Activated CD4-positive, CD25-positive, alpha-beta regulatory T cell treated with anti-CD3 and anti-CD28 coated beads, Interleukin-2, amount 50 U/mL, for 72 hours (primary cell): ENCODE results near the gene TMEM132D.

Experiments
- DNase-seq: peaks from one replicate; pipeline ENCODE4 v3.0.0; 2021

TMEM132D gene

GRCh38 chr12:129871991-129872972 is 31.5 kb downstream of the TMEM132D start:
- DNase-seq = no peak

DNA sequence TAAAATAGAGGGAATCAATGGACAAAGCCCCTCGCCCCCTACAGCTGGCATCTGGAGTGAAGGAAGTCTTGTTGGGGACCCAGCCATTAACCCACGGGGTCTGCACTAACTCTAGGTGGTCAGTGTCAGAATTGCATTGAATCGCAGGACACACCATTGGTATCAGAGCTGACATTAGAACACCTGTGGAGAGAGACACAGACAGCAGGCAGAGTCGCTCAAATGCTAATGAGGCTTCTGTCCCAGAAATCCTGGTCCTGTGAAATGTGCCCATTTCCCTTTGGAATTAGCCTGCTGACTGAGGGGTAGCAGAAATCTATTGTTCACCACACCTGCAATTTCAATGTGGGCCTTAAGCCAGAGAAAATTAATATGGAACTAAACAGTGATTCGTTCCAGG is 33.0 kb downstream of the TMEM132D start:
- no peak for DNase-seq

DNA sequence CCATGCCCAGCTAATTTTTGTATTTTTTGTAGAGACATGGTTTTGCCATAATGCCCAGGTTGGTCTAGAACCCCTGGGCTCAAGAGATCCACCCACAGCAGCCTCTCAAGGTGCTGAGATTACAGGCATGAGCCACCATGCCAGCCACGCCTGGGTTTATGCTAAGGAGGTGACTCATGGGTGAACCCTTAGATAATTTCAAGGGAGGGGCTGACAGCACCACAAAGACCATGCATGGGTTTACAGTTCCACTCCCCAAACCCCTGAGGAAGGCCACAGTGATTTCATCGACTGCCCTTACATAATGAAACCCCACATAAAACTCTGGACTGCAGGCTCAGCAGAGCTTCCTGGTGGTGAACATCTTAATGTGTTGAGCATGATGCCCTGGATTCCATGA is 33.7 kb downstream of the TMEM132D start:
- DNase-seq = no peak

DNA sequence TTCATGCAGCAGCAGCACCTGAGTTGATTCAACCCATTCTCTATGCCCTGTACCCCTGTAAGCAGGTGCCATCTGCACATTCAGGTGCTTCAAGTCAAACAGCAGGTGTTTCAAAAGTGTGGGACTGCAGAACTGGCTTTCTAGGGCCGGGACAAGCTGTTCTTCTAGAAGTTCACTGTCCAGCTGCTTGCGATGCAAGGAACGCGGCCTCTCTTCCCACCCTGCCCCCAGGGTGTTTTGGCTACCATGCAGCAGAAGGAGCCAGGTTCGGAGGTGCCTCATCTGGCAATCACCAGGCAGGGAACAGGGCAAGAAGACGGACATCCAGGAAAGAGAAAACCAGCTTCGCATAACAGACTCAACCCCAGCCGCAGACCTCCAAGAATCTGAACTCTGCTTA is 35.2 kb downstream of the TMEM132D start:
- no peak for DNase-seq

GRCh38 chr12:129863938-129864337 is 39.9 kb downstream of the TMEM132D start:
- no peak for DNase-seq

- DNase-seq = no peak
Observed at GRCh38 chr12:129862561-129863175, 41.2 kb downstream of the TMEM132D start.

GRCh38 chr12:129861951-129862350 is 41.9 kb downstream of the TMEM132D start:
- no peak for DNase-seq

DNA sequence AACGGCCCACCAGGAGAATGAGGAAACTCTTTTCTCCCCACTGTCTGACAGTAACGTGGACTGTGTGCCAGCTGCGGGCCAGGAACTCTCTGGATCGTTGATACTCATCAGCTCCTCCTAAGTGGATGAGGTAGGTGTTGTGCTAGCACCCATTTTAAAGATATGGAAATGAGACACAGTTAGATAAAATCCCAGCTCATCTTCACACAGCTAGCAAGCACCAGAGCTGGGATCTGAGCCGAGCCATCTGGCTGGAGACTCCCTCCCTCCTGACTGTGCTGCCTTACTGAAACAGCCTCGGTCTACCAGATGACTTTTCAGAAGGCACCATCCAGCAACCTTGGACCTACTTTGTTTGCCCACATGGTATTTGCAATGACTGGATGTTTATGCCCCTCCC is 49.2 kb downstream of the TMEM132D start:
- no peak for DNase-seq

DNA sequence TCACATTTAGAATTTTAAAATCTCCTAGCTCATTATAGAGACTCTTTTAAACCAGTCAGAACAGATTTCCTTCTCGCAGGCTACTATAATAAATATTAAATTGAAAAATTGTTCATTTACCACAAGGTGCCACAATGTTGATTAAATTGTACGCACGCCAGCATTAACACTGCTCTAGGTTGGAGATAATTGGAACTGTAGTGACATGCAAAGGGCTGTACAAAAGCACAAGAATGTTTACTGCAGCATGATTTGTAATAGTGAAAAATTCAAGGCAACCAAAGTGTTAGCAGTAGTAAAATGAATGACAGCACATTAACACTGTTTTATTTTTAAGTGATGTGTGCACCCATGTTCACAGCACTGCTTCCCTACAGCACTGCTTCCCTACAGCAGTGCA is 52.5 kb downstream of the TMEM132D start:
- DNase-seq = no peak

GRCh38 chr12:129848876-129849275 is 54.9 kb downstream of the TMEM132D start:
- DNase-seq = no peak

DNA sequence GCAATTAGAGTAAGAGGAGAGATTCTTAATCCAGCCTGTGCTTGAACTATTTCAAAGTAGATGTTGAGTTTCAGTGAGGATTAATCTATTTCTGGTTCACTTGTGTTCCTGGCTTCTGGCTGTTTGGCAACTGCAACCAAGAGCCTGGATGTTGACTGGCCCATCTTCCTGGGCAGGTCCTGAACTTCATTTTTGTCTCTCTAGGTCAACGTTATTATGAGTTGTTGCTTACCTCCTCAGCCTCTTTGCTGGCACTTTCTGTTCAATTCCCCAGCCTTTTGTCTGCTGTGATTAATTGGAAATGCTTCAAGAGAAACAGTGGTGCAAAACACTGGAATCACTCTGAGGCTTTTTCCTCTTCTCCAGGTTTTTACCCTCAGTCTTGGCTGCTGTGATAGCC is 56.8 kb downstream of the TMEM132D start:
- DNase-seq = no peak

- DNase-seq = no peak
Observed at GRCh38 chr12:129844662-129845220, 59.1 kb downstream of the TMEM132D start.

DNA sequence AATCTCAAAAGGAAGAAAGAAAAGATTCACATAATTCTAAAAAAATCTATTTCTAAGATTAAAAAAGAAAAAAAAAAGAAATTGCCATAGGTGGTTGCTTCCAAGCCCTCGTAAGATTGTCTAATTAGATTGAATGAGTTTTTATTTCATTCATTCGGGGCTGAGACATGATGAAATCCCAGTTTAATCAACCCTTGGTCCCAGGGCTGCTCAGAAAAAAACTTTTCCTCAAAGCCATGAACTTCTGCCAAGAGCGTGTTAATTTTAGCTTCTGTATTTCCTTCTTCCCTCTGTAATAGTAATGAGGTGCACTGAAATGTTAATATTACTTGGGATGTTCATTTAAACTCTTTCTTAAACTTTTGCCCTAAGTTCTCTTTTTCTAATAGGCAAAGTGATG is 62.6 kb downstream of the TMEM132D start:
- no peak for DNase-seq

DNA sequence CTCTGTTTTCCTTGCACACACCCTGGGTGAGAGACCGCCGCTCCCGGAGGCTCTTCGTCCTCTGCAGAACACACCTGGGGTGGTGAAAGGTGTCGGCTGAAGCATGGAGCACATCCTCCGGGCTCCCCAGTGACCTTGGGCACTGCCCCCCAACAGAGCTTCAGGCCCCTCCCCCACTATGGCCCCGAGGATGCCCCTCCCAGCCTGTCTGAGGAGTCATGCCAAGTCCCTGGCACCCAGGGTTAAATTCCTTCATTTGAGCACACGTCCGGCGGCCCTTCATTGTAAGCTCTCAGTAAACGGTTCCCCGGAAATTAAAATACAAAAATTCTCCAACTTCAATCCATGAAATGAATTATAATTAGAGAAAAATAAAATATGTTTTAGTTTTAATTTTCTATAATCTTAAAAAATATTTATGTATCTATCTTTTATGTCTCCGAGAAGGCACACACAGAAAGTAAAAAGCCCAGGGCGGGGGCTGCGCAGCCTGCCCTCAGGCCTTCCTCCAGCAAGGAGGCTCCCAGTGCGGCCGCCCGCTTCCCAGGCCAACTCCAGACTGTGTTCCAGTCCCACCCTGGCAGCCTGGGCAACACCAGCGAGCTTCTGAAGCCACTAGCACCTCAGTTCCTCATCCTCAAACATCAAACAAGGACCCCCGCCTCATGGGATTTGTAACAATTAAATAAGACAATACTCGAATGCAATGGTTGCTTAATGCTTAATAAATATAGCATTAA is 63.5 kb downstream of the TMEM132D start:
- no peak for DNase-seq

DNA sequence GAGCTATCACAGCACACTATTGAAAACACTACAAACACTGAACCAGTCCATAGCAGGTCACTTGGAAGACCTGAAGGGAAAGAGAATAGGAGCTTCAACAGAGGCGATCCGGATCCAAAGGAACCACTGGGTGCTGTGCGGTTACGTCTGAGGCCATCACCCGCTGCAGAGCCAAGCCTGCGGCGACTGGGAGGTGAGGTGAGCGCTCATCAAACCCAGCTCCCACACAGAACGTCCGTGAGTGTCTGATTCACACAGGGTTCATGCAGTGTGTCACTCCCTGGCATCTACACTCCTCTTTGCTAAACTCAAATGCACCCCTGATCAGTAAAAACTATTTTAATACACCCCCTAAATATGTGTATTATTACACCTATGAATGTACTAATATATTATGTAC is 64.1 kb downstream of the TMEM132D start:
- no peak for DNase-seq

DNA sequence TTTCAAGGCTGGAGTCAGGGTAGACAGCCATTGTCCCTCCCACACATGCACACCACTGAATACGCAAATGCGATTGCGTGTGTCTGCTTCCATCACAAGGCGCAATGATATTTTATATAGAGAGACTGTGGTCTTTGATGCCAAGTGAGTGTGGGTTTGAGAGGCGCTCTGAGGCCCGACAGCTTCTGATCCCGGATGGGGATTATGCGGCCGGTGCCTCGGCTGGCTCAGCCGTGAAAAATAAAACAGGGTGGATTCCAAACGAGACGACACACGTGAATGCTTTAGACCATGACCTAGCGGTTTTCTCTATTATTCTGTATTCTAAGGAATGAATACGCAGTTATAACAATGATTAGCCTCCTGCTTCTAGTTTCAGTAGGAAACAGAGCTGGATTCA is 72.5 kb downstream of the TMEM132D start:
- DNase-seq = no peak

GRCh38 chr12:129830796-129831195 is 73.0 kb downstream of the TMEM132D start:
- no peak for DNase-seq

DNA sequence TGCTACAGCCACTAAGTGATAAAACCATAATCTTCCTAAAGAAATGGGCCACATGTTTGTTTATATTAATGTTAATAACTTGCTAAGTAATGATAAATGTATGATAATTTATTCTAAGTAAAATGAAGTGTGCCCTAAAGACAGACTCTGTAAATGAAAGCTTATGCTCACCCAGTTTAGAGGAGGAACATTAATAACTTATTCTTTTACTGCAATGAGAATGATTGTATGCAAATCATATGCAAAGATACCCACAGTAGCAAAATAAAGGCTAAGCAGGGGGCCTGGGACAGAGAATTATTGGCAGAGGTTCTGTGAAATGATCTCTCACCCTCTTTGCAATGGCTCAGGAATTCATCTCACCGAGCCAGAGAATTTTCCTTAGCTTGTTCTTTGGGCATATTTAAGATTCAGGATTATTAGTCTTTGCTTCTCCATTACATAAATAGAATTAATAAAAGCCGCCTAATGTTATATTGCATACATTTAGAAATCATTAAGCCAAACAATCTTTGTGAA is 75.9 kb downstream of the TMEM132D start:
- no peak for DNase-seq

- no peak for DNase-seq
Observed at GRCh38 chr12:129827102-129827865, 76.5 kb downstream of the TMEM132D start.

- DNase-seq = no peak
Observed at GRCh38 chr12:129826273-129826672, 77.6 kb downstream of the TMEM132D start.

DNA sequence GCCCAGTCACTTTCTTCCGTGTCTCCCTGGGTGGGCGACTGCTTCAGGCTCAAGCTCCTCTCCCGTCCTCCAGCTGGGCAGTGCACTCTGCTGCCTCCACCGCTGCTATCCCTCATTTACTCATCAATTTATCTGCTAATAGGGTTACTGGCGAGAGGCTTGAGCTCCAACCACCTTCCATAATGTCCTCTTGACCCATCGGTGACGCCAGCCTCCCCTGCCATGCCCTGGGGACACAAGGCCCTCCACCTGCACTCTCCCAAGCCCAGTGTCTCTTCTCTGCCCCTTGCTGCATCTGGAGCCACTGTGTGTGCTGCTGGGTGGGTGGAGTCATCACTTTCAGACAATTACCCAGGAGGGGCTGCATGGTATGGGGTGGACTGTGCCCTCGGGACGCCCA is 78.5 kb downstream of the TMEM132D start:
- DNase-seq = no peak

DNA sequence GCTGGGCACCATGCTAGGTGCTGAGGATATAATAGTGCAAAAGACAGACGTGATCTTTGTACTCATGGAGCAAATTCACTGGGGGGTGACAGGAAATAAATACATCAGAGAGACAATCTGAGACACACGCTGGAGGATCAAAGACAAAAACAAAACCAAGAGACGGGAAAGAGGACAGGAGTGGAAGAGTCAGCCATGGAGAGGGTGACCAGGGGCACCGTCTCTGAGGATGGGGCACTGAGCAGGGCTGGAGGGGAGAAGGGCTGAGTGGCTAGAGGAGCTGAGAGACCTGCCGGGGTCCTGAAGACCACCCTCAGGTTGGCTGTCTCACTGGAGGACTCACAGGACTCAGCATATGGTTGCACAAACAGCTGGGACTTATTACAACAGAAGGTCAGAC is 81.9 kb downstream of the TMEM132D start:
- DNase-seq = no peak
